HCT116 (cell line): Measurements from ENCODE around the gene SLCO2A1.

ENCODE experiments used
- CTCF ChIP-seq, 3 experiments: fragments of 200-600 bp in 1 of 3; sonication (generic) in 1 of 3; IDR thresholded peaks in 2 of 3; conservative IDR thresholded peaks in 1 of 3; 2 replicates each; pipeline ENCODE4 v1.5.1; 2012 to 2017; ENCODE audit warnings: low read depth in 2 of 3, low read length in 2 of 3, antibody characterized with exemption in 1 of 3, borderline replicate concordance in 1 of 3, control low read depth in 1 of 3, mild to moderate bottlenecking in 1 of 3, mixed read lengths in 1 of 3, mixed run types in 1 of 3, moderate library complexity in 1 of 3; ENCODE audit not compliant: insufficient read depth in 1 of 3
- POLR2A ChIP-seq: IDR thresholded peaks from 2 replicates; pipeline ENCODE4 v1.7.0; 2011; ENCODE audit warnings: borderline replicate concordance; ENCODE audit not compliant: insufficient read depth, insufficient read length; ENCODE audit errors: extremely low read depth
- POLR2AphosphoS5 ChIP-seq: IDR thresholded peaks from 2 replicates; pipeline ENCODE4 v1.6.1; 2011; ENCODE audit warnings: mild to moderate bottlenecking, low read depth, low read length, moderate library complexity
- SIN3A ChIP-seq: IDR thresholded peaks from 2 replicates; pipeline ENCODE4 v1.6.1; 2012; ENCODE audit warnings: low read depth
- SP1 ChIP-seq: IDR thresholded peaks from 2 replicates; pipeline ENCODE4 v1.6.1; 2012; ENCODE audit warnings: low read depth
- TF ChIP-seq, protein P1 (sequence below): IDR thresholded peaks from 2 replicates; pipeline ENCODE4 v1.6.1; 2012
- TF ChIP-seq, protein P2 (sequence below): IDR thresholded peaks from 2 replicates; pipeline ENCODE4 v1.6.1; 2011; ENCODE audit warnings: mild to moderate bottlenecking, low read length, moderate library complexity; ENCODE audit not compliant: insufficient replicate concordance; ENCODE audit errors: extremely low read depth

GRCh38 chr3:133998691-133999241 is 31.0 kb downstream of the SLCO2A1 start:
- TF ChIP-seq CTCF (IDR thresholded peaks at IDR 0.05 in 2 of 3, conservative IDR thresholded peaks at IDR 0.05 in 1 of 3; ENCODE audit: borderline replicate concordance in 1 of 3, insufficient read depth in 1 of 3, low read depth in 2 of 3, low read length in 2 of 3) (no peak), POLR2AphosphoS5 (no peak), SP1 (no peak), SIN3A (no peak), POLR2A (no peak)
- TF ChIP-seq, protein P1, sequence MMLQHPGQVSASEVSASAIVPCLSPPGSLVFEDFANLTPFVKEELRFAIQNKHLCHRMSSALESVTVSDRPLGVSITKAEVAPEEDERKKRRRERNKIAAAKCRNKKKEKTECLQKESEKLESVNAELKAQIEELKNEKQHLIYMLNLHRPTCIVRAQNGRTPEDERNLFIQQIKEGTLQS, result no peak
- TF ChIP-seq, protein P2, sequence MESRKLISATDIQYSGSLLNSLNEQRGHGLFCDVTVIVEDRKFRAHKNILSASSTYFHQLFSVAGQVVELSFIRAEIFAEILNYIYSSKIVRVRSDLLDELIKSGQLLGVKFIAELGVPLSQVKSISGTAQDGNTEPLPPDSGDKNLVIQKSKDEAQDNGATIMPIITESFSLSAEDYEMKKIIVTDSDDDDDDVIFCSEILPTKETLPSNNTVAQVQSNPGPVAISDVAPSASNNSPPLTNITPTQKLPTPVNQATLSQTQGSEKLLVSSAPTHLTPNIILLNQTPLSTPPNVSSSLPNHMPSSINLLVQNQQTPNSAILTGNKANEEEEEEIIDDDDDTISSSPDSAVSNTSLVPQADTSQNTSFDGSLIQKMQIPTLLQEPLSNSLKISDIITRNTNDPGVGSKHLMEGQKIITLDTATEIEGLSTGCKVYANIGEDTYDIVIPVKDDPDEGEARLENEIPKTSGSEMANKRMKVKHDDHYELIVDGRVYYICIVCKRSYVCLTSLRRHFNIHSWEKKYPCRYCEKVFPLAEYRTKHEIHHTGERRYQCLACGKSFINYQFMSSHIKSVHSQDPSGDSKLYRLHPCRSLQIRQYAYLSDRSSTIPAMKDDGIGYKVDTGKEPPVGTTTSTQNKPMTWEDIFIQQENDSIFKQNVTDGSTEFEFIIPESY, result no peak
